SK-N-SH (cell line): ENCODE measurements around the gene CCT4. TPM values are rescaled to one million over a fixed set of nuclear protein-coding genes. Genes with fewer than 3 reads are reported as not detected.

Experiments used
- CTCF ChIA-PET: fragments of 300-600, 350-600 bp; formaldehyde crosslinking; extraction: SDS; loops from one replicate; lab custom pipeline; 2021; lab: Yijun Ruan, JAX
- POLR2A ChIA-PET: fragments of 350-600 bp; sonication (Branson Sonifier 250); formaldehyde crosslinking; extraction: SDS; loops from one replicate; lab custom pipeline; 2020; ENCODE audit warnings: antibody characterized with exemption, inconsistent platforms; lab: Yijun Ruan, JAX
- DNase-seq: peaks from one replicate; pipeline ENCODE4 v3.0.0; 2012
- H2AFZ ChIP-seq: fragments of 200-600 bp; sonication (generic); 2 replicates; pipeline ENCODE4 v1.8.1; 2016; ENCODE audit warnings: antibody characterized with exemption, mild to moderate bottlenecking, low read depth
- H3F3A ChIP-seq: fragments of 200-600 bp; sonication (generic); replicated peaks from 2 replicates; pipeline ENCODE3; 2016; ENCODE audit warnings: antibody characterized with exemption, mild to moderate bottlenecking; ENCODE audit not compliant: insufficient read depth
- H3K27ac ChIP-seq, 2 experiments: fragments of 200-500 bp in 1 of 2; fragments of 200-600 bp in 1 of 2; sonication (Bioruptor generic) in 1 of 2; sonication (generic), shearing (Covaris generic) in 1 of 2; 2 replicates each; pipeline versions ENCODE4 v1.5.1 to v1.6.1; 2014 to 2016; ENCODE audit warnings: low read depth in 2 of 2, inconsistent platforms in 1 of 2, low read length in 1 of 2, mild to moderate bottlenecking in 1 of 2, mixed read lengths in 1 of 2
- H3K27me3 ChIP-seq: fragments of 200-600 bp; sonication (generic), shearing (Covaris generic); 2 replicates; pipeline ENCODE4 v1.6.1; 2016; ENCODE audit warnings: mixed run types; ENCODE audit not compliant: insufficient read depth
- H3K36me3 ChIP-seq, 2 experiments: fragments of 200-500 bp in 1 of 2; fragments of 200-600 bp in 1 of 2; sonication (Bioruptor generic) in 1 of 2; sonication (generic) in 1 of 2; replicated peaks in 1 of 2; 2 replicates each; pipeline versions ENCODE3 to v1.5.1; 2014 to 2016; ENCODE audit warnings: low read length in 1 of 2, mild to moderate bottlenecking in 1 of 2; ENCODE audit not compliant: insufficient read depth in 2 of 2, control insufficient read depth in 1 of 2
- H3K4me1 ChIP-seq, 2 experiments: fragments of 200-500 bp in 1 of 2; fragments of 200-600 bp in 1 of 2; sonication (Bioruptor generic) in 1 of 2; sonication (generic), shearing (Covaris generic) in 1 of 2; 2 replicates each; pipeline versions ENCODE4 v1.5.1 to v1.6.1; 2014 to 2016; ENCODE audit warnings: low read depth in 1 of 2, low read length in 1 of 2, mixed run types in 1 of 2; ENCODE audit not compliant: insufficient read depth in 2 of 2, control insufficient read depth in 1 of 2
- H3K4me2 ChIP-seq: fragments of 200-600 bp; sonication (generic), shearing (Covaris generic); 2 replicates; pipeline ENCODE4 v1.6.1; 2017; ENCODE audit warnings: mixed run types
- H3K4me3 ChIP-seq, 2 experiments: fragments of 200-500 bp in 1 of 2; fragments of 200-600 bp in 1 of 2; sonication (Bioruptor generic) in 1 of 2; sonication (generic), shearing (Covaris generic) in 1 of 2; 2 replicates each; pipeline versions ENCODE4 v1.5.1 to v1.8.1; 2014 to 2016; ENCODE audit warnings: low read depth in 2 of 2, inconsistent platforms in 1 of 2, low read length in 1 of 2, mild to moderate bottlenecking in 1 of 2, mixed read lengths in 1 of 2, moderate library complexity in 1 of 2
- H3K79me2 ChIP-seq: fragments of 200-600 bp; sonication (generic); 2 replicates; pipeline ENCODE4 v1.8.1; 2017; ENCODE audit warnings: mild to moderate bottlenecking; ENCODE audit not compliant: insufficient read depth
- H3K9ac ChIP-seq: fragments of 200-600 bp; sonication (generic); 2 replicates; pipeline ENCODE4 v1.6.1; 2017; ENCODE audit warnings: mixed run types
- H3K9me2 ChIP-seq: fragments of 200-600 bp; sonication (generic); 2 replicates; pipeline ENCODE4 v1.6.1; 2017; ENCODE audit warnings: mixed run types
- H3K9me3 ChIP-seq: fragments of 200-600 bp; sonication (generic); 2 replicates; pipeline ENCODE4 v1.6.1; 2017; ENCODE audit warnings: mixed run types, mild to moderate bottlenecking, moderate library complexity
- H4K20me1 ChIP-seq: fragments of 200-600 bp; sonication (generic); 2 replicates; pipeline ENCODE4 v1.6.1; 2017; ENCODE audit warnings: mild to moderate bottlenecking, mixed run types; ENCODE audit not compliant: insufficient read depth
- CTCF ChIP-seq: fragments of 200-600 bp; sonication (generic); IDR thresholded peaks from 2 replicates; pipeline ENCODE4 v1.6.1; 2017; ENCODE audit warnings: antibody characterized with exemption, mild to moderate bottlenecking, moderate library complexity
- ELF1 ChIP-seq: IDR thresholded peaks from 2 replicates; pipeline ENCODE4 v1.4.0; 2012
- EP300 ChIP-seq, 2 experiments: IDR thresholded peaks; 2 replicates each; pipeline versions ENCODE4 v1.4.0 to v1.6.1; 2012; ENCODE audit warnings: borderline replicate concordance in 1 of 2, low read depth in 1 of 2, low read length in 1 of 2
- FOSL2 ChIP-seq: IDR thresholded peaks from 2 replicates; pipeline ENCODE4 v1.4.0; 2012; ENCODE audit warnings: low read depth, mild to moderate bottlenecking, moderate library complexity, borderline replicate concordance
- GATA2 ChIP-seq: sonication (generic); formaldehyde crosslinking; IDR thresholded peaks from 2 replicates; pipeline ENCODE4 v1.5.0; 2020; ENCODE audit warnings: mild to moderate bottlenecking, missing genetic modification reagents
- MXI1 ChIP-seq: IDR thresholded peaks from 2 replicates; pipeline ENCODE4 v1.6.1; 2012; ENCODE audit warnings: mild to moderate bottlenecking, low read depth, low read length, improper control_type of control experiment
- NFIC ChIP-seq: IDR thresholded peaks from 2 replicates; pipeline ENCODE4 v1.4.0; 2012; ENCODE audit warnings: borderline replicate concordance
- NRF1 ChIP-seq: IDR thresholded peaks from 2 replicates; pipeline ENCODE4 v1.6.1; 2012; ENCODE audit warnings: low read depth, mild to moderate bottlenecking, low read length
- RAD21 ChIP-seq: IDR thresholded peaks from 2 replicates; pipeline ENCODE4 v1.6.1; 2012; ENCODE audit warnings: mild to moderate bottlenecking, low read length
- RCOR1 ChIP-seq: fragments of 150-350 bp; IDR thresholded peaks from 2 replicates; pipeline ENCODE4 v1.6.1; 2017; ENCODE audit warnings: antibody characterized with exemption, low read length
- REST ChIP-seq: IDR thresholded peaks from 2 replicates; pipeline ENCODE4 v1.6.1; 2012; ENCODE audit warnings: mild to moderate bottlenecking, low read depth, low read length, moderate library complexity
- RFX5 ChIP-seq: IDR thresholded peaks from 2 replicates; pipeline ENCODE4 v1.6.1; 2012; ENCODE audit warnings: mild to moderate bottlenecking, improper control_type of control experiment, low read length
- RXRA ChIP-seq: IDR thresholded peaks from 2 replicates; pipeline ENCODE4 v1.4.0; 2012; ENCODE audit warnings: low read depth, mild to moderate bottlenecking, borderline replicate concordance
- SIN3A ChIP-seq: IDR thresholded peaks from 2 replicates; pipeline ENCODE4 v1.6.1; 2012; ENCODE audit warnings: low read depth, mild to moderate bottlenecking, low read length, moderate library complexity, borderline replicate concordance
- SMC3 ChIP-seq: IDR thresholded peaks from 2 replicates; pipeline ENCODE4 v1.6.1; 2012; ENCODE audit warnings: low read depth, low read length, improper control_type of control experiment
- ZBTB33 ChIP-seq: IDR thresholded peaks from 2 replicates; pipeline ENCODE4 v1.4.0; 2012; ENCODE audit warnings: low read depth, borderline replicate concordance
- WGBS: methylation state at CpG from one replicate; pipeline ENCODE4 v1.1.6; 2017; ENCODE audit warnings: low lambda C conversion rate; 5-methylcytosine and 5-hydroxymethylcytosine counted together
- polyA plus RNA-seq, 3 experiments: library from polyadenylated mRNA; depleted of rRNA; stranded (reverse); fragments of >200 nt; gene quantifications; 2 replicates each; pipeline ENCODE4 v1.2.3, GENCODE V29; 2012

The CCT4 gene
- polyA plus RNA-seq, 1 of the 3 experiments (the other 2 are of a cell fraction), result 75.0 TPM

GRCh38 chr2:61905372-61906185, 17.1 kb upstream of the CCT4 start, which contains the start of gene COMMD1 (continued):
- peak; percentile 41; the same call in 1 of the 2 replicates for TF ChIP-seq ELF1
- peak; percentile 87 for TF ChIP-seq RFX5
- no peak for TF ChIP-seq RCOR1
- peak; percentile 93 for TF ChIP-seq SIN3A
- TF ChIP-seq NFIC, result no peak
- peak; percentile 91 for TF ChIP-seq MXI1
- TF ChIP-seq RXRA, result no peak
- TF ChIP-seq NRF1, result no peak
- TF ChIP-seq REST, result peak; percentile 72

GRCh38 chr2:61900281-61900680, 11.8 kb upstream of the CCT4 start:
- CTCF ChIA-PET, result no interaction called here
- Histone ChIP-seq H3K4me2 (no peak overlapping the region), H4K20me1 (no peaks in the 10 kb centered on the region), H3K27ac (no peak overlapping the region), H3K4me1 (no peaks in the 10 kb centered on the region), H3K36me3 (no peaks in the 10 kb centered on the region), H3K4me3 (no peak overlapping the region), H3F3A (no peaks in the 10 kb centered on the region), H2AFZ (no peak overlapping the region), H3K9me3 (no peaks in the 10 kb centered on the region), H3K79me2 (peaks cover under 1% of the 10 kb centered on the region; the same call in 1 of the 2 replicates), H3K9ac (no peak overlapping the region), H3K27me3 (no peaks in the 10 kb centered on the region), H3K9me2 (no peaks in the 10 kb centered on the region)
- POLR2A ChIA-PET, result no interaction called here
- WGBS, result 80% methylated on average over 1 of the region's 1 CpG
- DNase-seq, result no peak
- TF ChIP-seq EP300 (IDR thresholded peaks at IDR 0.05; ENCODE audit: borderline replicate concordance in 1 of 2, low read depth in 1 of 2, low read length in 1 of 2), result no peak
- TF ChIP-seq GATA2, result no peak
- TF ChIP-seq SIN3A, result no peak
- TF ChIP-seq RXRA, result no peak

GRCh38 chr2:61898810-61899209, 10.4 kb upstream of the CCT4 start:
- TF ChIP-seq CTCF, result peak; percentile 60
- no peak for TF ChIP-seq ELF1
- TF ChIP-seq ZBTB33, result no peak
- peak; percentile 74 for TF ChIP-seq RAD21
- TF ChIP-seq RCOR1, result no peak
- peak; percentile 38; the same call in 1 of the 2 replicates for TF ChIP-seq SMC3
- TF ChIP-seq FOSL2, result no peak
- no peak for TF ChIP-seq MXI1
- no peaks in the 10 kb centered on the region for H3K9me2 ChIP-seq
- DNase-seq, result peak; percentile 35
- peaks cover 3% of the 10 kb centered on the region for H3F3A ChIP-seq
- no peak overlapping the region for H3K9ac ChIP-seq
- H3K79me2 ChIP-seq, result no peaks in the 10 kb centered on the region
- H2AFZ ChIP-seq, result no peak overlapping the region
- CTCF ChIA-PET, result interaction anchor here (0.5 to 1.6 kb wide), 12 partner anchors 9 to 1012 kb away, joined by 3 to 6 read pairs (median 4); partner anchors contain the start of gene FAM161A
- no peak overlapping the region for H3K4me3 ChIP-seq
- no peak overlapping the region for H3K4me2 ChIP-seq
- 17% methylated on average over 2 of the region's 2 CpGs for WGBS
- H3K27me3 ChIP-seq, result no peaks in the 10 kb centered on the region
- no peaks in the 10 kb centered on the region for H3K36me3 ChIP-seq
- H4K20me1 ChIP-seq, result no peaks in the 10 kb centered on the region
- no peaks in the 10 kb centered on the region for H3K9me3 ChIP-seq
- POLR2A ChIA-PET, result no interaction called here
- H3K27ac ChIP-seq, result no peak overlapping the region
- no peaks in the 10 kb centered on the region for H3K4me1 ChIP-seq
